Thoracic aorta (tissue), 2 donors: ENCODE data around the gene CCDC175. TPM values are rescaled to one million over a fixed set of nuclear protein-coding genes. Genes with fewer than 3 reads are reported as not detected.

Source experiments
- ATAC-seq: fragments of 150-250 bp; one replicate; pipeline ENCODE4 v1.8.0; 2017; ENCODE audit warnings: low read depth; ENCODE audit not compliant: insufficient number of reproducible peaks, low FRiP score
- DNase-seq: peaks from one replicate; pipeline ENCODE4 v3.0.0-alpha.2; 2020; ENCODE audit warnings: low spot score
- H3K27ac ChIP-seq, 2 donors: fragments of 200-600 bp; sonication (generic); 1 replicate in 1 of 2; 2 replicates in 1 of 2; pipeline ENCODE4 v1.5.1; 2016; ENCODE audit warnings: mild to moderate bottlenecking in 2 of 2, moderate library complexity in 2 of 2
- H3K27me3 ChIP-seq: fragments of 200-600 bp; sonication (generic); replicated peaks from 2 replicates; pipeline ENCODE4 v1.6.0; 2016; ENCODE audit warnings: mild to moderate bottlenecking; ENCODE audit not compliant: insufficient read depth
- H3K36me3 ChIP-seq: fragments of 200-600 bp; sonication (generic); one replicate; pipeline ENCODE4 v1.5.1; 2016
- H3K4me1 ChIP-seq, 2 donors: fragments of 200-600 bp; sonication (generic); 1 replicate in 1 of 2; 2 replicates in 1 of 2; pipeline versions ENCODE4 v1.5.1 to v1.6.0; 2016; ENCODE audit warnings: low read depth in 2 of 2, mild to moderate bottlenecking in 1 of 2; ENCODE audit not compliant: control insufficient read depth in 1 of 2
- H3K4me3 ChIP-seq: fragments of 200-600 bp; sonication (generic); 2 replicates; pipeline ENCODE4 v1.5.1; 2016; ENCODE audit warnings: mild to moderate bottlenecking
- H3K9me3 ChIP-seq: fragments of 200-600 bp; sonication (generic); 2 replicates; pipeline ENCODE4 v1.5.1; 2016
- total RNA-seq, 2 donors: library from RNA; depleted of rRNA; stranded (reverse); fragments of >200 nt; gene quantifications; one replicate each; pipeline versions ENCODE4 v1.1.0 to v1.2.3, GENCODE V29; 2016
- TF ChIP-seq, protein P1 (sequence below): fragments of 200-600 bp; sonication (generic); IDR thresholded peaks from one replicate; pipeline ENCODE4 v1.5.1; 2019; ENCODE audit warnings: antibody characterized with exemption

CCDC175 gene
- total RNA-seq, 2 donors from 2014 or later, result 0.78 TPM; not detected in 1

- Histone ChIP-seq H3K27me3 (no peaks in the 10 kb centered on the region), H3K4me3 (no peak overlapping the region), H3K36me3 (no peaks in the 10 kb centered on the region), H3K27ac (no peak overlapping the region), H3K9me3 (no peaks in the 10 kb centered on the region), H3K4me1 (peaks cover 5 to 16% of the 10 kb centered on the region in 2 donors)
- ATAC-seq, result no peak
- DNase-seq, result no peak
- TF ChIP-seq, protein P1, sequence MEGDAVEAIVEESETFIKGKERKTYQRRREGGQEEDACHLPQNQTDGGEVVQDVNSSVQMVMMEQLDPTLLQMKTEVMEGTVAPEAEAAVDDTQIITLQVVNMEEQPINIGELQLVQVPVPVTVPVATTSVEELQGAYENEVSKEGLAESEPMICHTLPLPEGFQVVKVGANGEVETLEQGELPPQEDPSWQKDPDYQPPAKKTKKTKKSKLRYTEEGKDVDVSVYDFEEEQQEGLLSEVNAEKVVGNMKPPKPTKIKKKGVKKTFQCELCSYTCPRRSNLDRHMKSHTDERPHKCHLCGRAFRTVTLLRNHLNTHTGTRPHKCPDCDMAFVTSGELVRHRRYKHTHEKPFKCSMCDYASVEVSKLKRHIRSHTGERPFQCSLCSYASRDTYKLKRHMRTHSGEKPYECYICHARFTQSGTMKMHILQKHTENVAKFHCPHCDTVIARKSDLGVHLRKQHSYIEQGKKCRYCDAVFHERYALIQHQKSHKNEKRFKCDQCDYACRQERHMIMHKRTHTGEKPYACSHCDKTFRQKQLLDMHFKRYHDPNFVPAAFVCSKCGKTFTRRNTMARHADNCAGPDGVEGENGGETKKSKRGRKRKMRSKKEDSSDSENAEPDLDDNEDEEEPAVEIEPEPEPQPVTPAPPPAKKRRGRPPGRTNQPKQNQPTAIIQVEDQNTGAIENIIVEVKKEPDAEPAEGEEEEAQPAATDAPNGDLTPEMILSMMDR, result no peak
Measured at GRCh38 chr14:59460378-59460777, 116.2 kb downstream of the CCDC175 start.

- Histone ChIP-seq H3K4me1 (peaks cover 8 to 20% of the 10 kb centered on the region in 2 donors), H3K27me3 (no peaks in the 10 kb centered on the region), H3K9me3 (no peaks in the 10 kb centered on the region), H3K4me3 (no peak overlapping the region), H3K27ac (no peak overlapping the region), H3K36me3 (no peaks in the 10 kb centered on the region)
- no peak for ATAC-seq
- DNase-seq, result no peak
- TF ChIP-seq, protein P1, result no peak
Measured at GRCh38 chr14:59458486-59458885, 118.1 kb downstream of the CCDC175 start.

DNA sequence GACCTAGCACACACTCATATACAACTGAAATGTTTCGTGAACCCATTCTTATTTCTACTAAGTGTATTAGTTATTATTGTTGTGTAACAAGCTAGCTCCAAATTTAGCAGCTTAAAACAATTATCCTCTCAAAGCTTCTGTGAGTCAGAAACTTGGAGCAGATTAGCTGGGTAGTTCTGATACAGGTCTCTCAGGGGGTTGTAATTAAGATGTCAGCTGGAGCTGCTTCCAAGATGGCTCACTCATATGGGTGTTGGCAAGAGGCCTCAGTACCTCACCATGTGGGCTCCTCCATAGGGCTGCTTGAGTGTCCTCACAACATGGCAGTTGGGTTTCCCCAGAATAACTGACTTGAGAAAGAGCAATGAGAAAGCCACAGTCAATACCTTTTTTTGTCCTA, 121.2 kb downstream of the CCDC175 start:
- ATAC-seq, result no peak
- Histone ChIP-seq H3K4me3 (no peak overlapping the region), H3K36me3 (no peaks in the 10 kb centered on the region), H3K27me3 (no peaks in the 10 kb centered on the region), H3K4me1 (peaks cover 8 to 11% of the 10 kb centered on the region in 2 donors), H3K27ac (peak overlapping the region; percentile 21 to 88), H3K9me3 (no peaks in the 10 kb centered on the region)
- TF ChIP-seq, protein P1, result no peak
- no peak for DNase-seq

Other genes starting within 250 kb of the CCDC175 start
- 10 to 100 TPM; 13.8 to 20.3 TPM for gene GPR135, start 111.4 kb downstream of the CCDC175 start, total RNA-seq
- gene L3HYPDH, start 92.4 kb downstream of the CCDC175 start, total RNA-seq, result 10 to 100 TPM; 69.0 to 74.9 TPM
- 10 to 100 TPM; 57.4 to 75.1 TPM for gene JKAMP, start 92.3 kb downstream of the CCDC175 start, total RNA-seq